GF-D8 (cell line): ENCODE measurements around the gene ATP2C2.
"Not testable (repeated sequence)": the region's sequence is repeated elsewhere in the genome, so short reads cannot be mapped to it uniquely, and the experiment has no call there.

Experiments used
- DNase-seq: peaks from one replicate; lab custom pipeline; 2025; lab: John Stamatoyannopoulos, UW

ATP2C2 gene

DNA sequence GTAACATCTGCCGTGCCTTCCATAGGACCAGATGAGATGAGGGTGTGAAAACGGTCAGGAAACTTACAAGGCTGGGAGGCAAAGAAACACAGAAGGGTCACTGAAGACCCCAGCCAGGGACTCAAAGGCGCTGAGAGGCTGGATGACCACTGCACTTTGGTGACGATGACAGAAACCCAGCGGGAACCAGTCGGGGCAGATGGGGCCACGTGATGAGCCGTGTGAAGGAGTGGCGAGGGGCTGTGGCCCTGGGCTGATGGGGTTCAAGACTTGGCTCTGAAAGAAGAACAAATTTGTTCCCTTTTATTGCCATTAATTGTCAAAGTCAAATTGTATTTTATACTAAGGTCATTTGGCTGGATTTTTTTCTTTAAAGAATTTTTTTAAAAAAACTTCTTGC lies 28.6 kb upstream of the ATP2C2 start:
- DNase-seq = no peak

DNA sequence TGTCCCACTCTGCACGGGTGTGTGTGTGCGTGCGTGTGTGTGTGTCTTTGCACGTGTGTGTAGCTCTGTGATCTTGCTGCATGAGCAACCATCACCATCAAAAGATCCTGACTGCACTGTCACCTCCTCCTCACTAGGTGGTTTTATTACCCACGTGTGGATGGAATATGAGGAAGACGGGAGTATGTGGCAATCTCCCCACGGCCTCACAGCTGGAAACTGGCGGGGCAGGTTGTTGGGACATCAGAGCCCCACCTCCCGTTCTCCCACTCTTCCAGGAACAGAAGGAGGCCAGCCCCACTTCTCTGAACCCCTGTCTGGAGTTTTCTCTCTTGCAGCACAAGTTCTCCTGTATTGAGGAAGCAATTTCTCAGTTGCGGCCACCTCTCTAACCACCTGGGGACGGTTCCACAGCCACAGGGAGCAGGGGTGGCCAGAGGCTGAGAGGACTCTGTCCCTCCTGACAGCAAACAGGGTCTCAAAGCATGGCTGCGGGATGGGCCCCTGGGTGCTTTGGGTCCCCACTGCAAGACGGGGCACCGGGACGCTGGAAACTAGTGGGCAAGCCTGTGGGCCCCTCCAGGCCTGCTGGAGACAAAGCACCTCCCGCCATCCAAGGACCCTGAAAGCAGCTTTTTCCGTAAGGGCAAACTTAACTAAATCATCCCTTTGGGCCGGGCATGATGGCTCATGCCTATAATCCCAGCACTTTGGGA lies 27.9 kb upstream of the ATP2C2 start:
- peak; percentile 65 for DNase-seq

DNA sequence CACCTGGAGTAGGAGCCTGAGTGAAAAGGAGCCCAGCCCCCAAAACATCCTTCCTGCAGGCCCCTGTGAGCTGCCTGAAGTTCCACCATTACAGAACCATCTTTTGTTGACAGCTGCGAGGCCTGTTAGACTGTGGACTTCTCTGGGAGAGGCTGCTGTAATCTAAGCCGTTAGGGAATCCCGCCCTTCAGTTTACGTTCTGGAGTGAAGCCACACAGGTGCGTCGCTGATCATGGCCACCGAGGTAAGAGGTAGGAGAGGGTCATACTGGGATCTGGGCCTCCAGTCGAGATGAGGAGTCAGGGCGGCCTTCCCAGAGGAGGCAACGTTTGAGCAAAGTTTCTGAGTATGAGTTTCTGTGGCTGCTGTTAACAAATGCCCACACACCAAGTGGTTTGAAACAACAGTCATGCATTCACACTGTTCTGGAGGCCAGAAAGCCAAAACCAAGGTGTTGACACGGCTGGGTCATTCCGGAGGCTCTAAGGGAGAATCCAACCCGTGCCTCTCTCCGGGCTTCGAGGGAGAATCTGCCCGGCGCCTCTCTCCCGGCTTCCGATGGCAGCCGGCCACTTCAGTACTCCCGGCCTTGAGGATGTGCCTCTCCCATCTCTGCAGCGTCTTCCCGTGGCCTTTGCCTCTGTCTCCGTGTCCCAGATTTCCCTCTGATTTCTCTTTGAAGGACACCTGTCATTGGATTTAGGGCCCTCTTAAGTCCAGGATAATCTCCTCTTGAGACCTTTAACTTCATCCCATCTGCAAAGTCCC lies 26.6 kb upstream of the ATP2C2 start:
- DNase-seq = no peak

DNA sequence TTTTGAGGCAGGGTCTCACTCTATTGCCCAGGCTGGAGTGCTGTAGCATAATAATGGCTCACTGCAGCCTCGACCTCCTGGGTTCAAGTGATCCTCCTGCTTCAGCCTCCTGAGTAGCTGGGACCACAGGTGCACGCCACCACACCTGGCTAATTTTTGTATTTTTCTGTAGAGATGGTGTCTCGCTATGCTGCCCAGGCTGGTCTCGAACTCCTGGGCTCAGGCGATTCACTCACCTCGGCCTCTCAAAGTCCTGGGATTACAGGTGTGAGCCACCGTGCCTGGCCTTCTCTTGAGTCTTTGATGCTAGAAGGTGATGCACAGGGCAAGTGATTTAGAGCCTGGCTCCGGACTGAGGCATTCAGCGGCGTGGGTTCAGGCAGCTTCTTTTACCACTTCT lies 24.5 kb upstream of the ATP2C2 start:
- not testable (repeated sequence) for DNase-seq

DNA sequence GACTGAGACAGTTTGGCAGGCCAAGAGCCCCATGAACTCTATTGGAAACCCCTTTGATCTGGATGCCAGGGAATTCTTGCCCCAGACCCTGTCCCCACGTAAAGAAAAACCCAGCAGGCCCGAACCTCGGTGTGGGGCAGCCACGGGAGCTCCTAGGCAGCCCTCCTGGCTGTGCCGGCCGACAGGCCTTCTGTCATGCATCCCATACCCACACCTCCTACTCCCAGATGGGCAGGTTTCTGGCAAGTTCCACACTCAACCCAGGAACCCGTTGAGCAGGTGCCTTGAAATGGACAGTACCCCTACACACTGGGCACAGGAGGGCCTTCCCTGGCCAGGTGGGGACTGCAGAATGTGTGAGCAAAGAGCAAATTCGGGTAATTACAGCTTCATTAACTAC lies 23.6 kb upstream of the ATP2C2 start:
- DNase-seq = no peak

DNA sequence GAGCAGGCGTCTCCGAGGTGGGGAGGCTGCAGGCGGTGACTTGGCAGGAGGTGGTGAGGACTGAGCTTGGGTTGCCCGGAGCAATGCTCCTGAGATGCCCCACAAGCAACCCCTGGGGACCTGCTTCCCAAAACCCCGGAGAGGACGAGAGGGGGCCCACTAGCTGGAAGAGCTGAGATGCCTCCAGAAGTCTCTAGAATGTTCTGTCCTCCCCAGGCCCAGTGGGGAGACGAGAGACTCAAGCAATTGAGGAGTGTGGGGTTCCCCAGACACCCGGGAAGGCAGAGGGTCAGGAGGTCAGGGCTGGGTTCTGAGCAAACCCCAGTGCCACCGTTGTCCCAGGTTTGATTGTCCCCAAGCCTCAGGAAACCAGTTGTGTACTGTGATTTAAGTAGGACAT lies 21.2 kb upstream of the ATP2C2 start:
- no peak for DNase-seq

DNA sequence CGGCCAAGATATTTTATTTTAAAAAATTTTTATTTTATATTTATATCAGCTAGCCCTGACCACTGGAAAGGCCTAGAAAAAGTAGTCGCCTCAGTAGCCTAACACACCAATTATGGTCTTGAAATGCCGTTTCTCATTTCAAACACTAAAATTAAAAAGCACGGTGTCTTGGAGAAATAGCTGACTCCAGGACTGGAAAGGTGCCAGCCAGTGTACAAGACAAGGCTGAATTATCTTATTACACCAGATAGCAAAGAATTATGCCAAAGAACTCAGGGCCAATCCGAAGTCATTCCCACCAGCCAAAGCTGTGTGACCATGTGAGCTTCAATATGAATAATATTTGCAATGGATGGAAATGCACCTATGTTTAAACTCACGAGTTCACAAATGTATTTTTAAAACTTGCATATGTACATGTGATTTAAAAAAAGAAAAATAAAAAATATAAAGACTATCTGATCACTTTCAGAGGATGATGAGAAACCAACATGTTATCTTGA lies 19.9 kb upstream of the ATP2C2 start:
- DNase-seq = no peak

DNA sequence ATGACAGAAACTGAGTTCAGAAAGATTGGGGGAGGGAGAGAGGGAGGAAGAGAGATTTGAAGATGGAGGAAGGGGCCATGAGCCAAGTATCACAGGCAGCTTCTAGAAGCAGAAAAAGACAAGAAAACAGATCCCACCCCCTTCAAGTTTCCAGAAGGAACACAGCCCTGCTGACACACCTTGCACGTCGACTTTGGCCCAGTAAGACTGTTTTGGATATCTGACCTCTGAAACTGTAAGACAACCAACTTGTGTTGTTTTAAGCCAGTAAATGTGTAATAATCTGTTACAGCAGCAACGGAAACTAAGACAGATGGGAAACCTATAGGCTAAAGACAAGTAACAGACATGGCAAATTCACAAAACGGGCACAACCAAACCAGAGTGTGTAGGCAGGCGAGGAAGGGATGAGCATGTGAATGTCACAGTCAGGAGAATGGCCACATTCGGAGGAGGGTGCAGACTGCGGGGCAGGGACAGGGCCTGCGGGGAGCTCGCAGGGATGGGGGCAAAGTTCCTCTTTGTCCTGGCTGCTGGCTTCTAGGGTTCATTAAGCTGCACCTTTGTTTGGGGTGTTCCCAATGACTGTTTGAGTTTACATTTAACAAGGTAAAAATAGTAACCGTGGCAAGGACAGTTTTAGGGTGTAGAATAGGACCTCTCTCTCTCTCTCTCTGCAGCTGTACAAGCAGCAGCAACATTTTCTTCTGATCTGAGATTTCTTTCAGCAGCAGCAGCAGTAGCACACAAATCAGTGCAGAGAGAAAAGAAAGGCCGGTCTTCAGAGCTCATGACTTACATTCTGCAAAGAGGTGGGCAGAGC lies 18.3 kb upstream of the ATP2C2 start:
- DNase-seq = no peak

DNA sequence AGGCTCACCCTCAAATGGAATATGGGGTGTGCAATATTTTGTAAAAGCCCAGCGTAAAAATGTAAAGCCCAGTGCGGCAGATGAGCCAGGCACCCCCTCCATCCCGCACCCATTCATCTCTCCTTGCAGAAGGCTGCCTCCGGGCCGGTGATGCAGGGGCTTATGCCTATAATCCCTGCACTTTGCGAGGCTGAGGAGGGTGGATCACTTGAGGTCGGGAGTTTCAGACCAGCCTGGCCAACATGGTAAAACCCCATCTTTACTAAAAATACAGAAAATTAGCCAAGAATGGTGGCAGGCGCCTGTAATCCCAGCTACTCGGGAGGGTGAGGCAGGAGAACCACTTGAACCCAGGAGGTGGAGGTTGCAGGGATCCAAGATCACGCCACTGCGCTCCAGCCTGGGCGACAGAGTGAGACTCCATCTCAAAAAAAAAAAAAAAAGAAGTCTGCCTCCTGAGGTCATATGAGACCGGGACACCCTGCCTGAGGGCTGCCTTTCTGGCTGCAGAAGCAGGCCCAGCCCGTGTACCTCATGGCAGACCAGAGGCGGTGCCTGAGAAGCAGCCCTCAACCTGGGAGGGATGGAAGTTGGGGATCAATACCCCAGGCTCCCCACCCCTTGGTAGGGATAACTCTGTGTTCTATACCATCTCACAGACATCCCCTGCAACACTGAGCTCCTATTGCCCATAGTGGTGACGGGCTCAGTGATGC lies 17.5 kb upstream of the ATP2C2 start:
- DNase-seq = no peak

DNA sequence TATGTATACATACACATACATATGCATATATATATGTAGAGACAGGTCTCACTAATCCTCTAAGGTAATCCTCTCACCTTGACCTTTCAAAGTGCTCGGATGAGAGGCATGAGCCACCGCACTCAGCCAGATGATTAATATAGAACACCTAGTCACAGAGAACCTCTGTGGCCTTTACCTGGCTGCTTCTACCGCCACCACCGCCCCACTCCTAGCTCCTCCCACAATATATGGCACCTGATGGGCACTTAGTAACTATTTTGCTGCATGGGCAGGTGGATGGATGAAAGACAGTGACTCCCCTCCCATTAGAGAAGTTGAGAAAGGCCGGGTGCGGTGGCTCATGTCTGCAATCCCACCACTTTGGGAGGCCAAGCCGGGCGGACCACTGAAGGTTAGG lies 16.7 kb upstream of the ATP2C2 start:
- DNase-seq = no peak

DNA sequence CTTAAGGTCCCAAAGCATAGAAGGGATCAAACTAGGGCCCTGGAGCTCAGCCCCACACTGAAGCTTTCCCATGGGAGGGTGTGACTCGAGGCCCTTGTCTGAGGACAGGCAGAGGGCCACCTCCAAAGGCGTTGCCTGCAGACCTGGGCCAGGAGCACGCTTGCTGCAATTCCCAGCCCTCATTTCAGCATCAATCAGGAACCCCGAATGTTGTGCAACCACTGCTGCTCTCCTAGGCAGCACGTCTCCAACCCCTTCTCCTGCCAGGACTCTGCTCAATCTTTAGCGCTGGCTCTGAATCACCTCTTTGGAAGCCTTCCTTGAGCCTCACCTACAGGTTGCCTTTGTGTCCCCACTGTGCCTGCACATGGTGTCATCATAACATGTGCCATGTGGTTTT lies 14.0 kb upstream of the ATP2C2 start:
- no peak for DNase-seq

DNA sequence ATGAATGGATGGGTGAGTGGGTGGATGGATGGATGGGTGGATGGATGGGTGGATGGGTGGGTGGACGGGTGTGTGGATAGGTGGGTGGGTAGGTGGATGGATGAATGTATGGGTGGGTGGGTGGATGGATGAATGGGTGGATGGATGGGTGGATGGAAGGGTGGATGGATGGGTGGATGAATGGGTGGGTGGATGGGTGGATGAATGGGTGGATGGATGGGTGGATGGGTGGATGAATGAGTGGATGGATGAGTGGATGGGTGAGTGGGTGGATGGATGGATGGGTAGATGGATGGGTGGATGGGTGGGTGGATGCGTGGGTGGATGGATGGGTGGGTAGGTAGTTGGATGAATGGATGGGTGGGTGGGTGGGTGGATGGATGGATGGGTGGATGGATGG lies 13.2 kb upstream of the ATP2C2 start:
- DNase-seq = no peak

DNA sequence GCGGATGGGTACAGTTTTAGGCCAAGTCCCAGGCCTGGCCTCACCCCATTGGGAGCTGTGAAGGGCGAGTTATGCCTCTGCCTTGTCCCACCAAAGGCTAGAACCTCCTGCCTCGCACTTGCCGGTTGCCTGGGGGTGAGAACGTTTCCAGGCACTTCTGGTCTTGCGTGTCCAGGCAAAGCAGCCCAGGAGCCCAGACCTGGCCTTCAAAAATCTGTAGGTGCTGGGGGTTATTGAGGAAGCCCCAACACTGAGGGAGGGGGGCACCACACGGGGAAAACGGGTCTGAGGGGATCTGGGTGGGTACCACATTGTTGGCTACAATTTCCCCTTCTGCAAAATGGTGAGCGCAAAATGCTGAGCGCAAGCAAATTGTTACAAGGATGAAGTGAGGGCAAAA lies 12.2 kb upstream of the ATP2C2 start:
- DNase-seq = no peak

DNA sequence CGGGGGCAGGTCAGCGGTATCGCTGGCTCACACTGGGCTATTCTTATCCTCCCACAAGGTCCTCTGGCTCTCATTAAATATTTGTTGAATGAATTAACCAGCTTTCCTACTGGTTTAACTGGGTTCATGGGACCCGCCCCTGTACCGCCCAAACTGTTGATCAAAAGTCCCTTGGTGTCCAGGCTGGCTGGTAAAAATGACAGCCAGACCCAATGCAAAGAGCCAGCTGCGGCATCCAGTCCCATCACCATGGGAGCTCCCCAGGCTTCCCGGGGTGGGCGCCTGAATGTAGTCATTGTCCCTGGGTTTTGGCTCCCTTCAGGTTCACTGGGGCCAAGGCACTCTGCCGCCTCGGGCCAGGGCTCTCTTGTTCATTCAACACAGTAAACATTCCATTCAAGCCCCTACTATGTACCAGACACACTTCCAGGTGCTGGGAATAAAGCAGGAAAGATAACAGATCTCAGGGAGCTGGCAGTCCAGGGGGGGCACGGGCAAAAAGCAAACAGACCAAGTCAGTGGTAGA lies 11.7 kb upstream of the ATP2C2 start:
- no peak for DNase-seq

DNA sequence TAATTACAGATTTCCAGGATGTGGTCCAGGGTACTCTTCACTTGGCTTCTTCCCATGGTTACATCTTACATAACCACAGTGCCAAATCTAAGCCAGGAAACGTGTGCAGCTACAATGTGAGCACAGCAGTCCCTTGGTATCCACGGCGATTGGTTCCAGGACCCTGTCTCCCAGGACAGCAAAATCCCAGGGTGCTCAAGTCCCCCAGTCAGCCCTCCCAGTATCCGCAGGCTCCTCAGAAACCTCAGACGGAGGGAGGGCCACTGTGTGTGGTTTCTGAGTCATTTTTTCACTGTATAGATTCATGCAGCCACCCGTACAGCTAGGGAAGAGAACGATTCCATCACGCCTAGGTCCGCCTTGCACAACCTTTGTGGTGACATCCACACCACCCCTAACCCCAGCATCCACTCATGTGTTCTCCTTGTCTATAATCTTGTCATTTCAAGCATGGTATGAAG lies 11.1 kb upstream of the ATP2C2 start:
- DNase-seq = peak; percentile 30

DNA sequence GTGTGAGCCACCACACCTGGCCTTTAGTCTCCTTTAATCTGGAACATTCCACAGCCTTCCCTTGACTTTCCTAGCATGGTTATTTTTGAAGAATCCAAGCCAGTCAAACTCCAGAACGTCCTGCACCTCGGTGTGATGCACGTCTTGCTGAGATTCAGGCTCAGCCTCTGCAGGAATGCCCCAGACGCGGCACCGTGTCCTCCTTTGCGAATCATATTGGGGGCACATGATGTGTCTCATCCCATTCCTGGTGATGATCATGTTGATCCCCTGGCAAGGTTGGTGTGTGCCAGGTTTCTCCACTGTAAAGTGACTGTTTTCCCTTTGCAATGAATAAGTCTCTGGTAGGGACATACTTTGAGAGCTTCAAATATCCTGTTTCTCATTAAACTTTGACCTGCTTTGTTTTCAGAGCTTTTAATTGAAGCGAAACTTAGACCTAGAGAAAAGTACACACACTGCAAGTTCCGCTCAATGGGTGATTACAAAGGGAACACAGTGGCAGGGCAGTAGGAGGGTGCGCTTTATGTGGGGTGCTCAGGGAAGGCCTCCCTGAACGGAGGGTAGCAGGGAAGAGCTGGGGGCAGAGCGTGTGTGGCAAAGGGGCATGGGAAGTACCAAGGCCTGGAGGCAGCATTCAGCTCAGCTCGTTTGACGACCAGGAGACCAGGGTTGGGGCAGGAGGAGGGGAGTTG lies 9.6 kb upstream of the ATP2C2 start:
- DNase-seq = no peak

DNA sequence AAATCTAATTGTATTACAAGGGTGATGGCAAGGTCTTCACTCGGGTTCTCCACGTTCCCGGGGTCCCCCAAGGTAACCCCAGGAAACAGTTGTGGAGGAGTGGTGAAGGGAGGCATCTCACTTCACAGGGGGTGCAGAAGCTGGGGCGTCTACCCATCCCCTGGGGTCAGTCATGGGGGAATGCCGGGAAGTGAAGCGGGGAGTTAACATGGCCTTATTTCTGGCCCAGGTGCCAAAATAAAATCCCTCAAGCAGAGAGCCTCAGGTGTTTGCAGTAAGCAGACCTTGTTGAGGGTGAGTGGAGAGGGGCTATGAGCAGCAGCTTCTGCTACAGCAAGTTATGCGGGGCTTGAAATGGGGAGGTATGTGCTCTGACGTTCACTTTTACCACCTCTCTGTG lies 9.0 kb upstream of the ATP2C2 start:
- DNase-seq = no peak

DNA sequence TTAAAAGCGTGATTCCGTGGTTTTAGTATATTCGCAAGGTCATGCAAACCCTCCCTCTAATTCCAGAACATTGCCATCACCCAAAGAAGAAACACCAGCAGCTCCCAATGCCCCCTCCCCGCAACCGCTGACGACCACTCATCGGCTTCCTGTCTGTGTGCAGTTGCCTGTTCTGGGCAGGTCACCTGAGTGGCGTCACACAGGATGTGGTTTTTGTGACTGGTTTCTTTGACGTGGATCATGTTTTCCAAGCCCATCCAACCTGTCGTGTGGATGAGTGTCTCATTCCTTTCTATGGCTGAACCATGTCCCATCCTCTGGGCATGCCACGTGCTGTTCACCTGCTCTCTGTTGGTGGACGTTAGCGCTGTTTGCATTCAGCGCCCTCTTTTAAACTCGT lies 8.2 kb upstream of the ATP2C2 start:
- no peak for DNase-seq

DNA sequence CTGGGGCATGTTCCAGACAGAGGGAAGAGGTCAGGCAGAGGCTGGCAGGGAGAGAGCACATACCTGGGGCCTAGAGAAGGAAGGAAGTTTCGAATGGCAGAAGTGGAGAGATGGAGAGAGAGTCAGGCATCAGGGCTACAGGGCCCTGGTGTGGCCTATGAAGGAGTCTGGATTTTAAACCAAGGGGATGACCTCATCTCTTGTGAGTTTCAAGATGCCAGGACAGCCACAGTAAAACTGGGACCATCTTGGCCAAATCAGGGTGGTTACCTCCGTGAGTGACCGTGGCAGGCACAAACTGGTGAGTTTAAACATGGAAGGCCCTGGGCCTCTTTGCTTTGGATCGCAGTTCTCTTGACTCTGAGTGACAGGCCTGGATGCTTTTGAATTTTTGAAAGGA lies 7.6 kb upstream of the ATP2C2 start:
- no peak for DNase-seq

DNA sequence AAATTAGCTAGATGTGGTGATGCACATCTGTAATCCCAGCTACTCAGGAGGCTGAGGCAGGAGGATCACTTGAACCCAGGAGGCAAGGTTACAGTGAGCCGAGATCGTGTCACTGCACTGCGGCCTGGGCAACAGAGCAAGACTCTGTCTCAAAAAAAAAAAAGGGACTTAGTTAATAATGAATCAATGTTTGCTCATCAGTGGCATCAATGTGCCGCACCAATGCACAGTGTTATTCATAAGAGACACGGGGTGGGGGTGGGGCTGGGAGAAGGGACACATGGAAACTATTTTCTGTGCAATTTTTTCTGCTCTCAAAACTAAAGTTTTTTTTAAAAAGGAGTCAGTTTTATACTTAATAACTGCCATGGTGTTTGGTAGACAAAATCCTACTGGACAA lies 6.8 kb upstream of the ATP2C2 start:
- no peak for DNase-seq

DNA sequence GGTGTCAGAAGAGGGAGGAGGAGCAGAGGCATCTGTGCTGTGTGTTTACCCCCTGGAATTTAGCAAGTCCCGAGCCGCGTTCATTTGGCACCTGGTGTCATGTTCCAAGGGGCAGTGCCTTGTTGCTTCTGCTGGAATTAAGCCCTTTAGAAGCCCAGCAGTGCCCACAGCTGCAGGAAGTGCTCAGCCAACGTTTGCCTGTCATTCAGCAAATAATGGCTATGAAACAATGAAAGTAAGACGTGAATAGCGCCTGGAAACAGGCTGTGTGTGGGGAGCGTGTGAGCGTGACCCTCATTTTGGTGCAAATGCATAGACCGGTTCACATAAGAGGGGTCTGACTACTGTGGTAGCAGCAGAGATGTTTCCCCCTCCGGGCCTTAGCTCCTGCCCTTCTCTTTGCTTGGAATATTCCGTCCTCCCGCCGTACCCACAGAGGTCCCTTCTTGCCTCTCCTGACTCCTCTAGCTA lies 5.8 kb upstream of the ATP2C2 start:
- DNase-seq = no peak
